Muscle of arm (tissue), 14 donors: Measurements from ENCODE around the gene STX16. TPM values are rescaled to one million over a fixed set of nuclear protein-coding genes. Genes with fewer than 3 reads are reported as not detected.

ENCODE experiments used
- DNase-seq: peaks from one replicate; pipeline ENCODE4 v3.0.0-alpha.2; 2013
- long read RNA-seq, 11 donors: transcript quantifications; one replicate each; lab custom pipeline, GENCODE V29; 2026
- polyA plus RNA-seq, 12 donors: library from polyadenylated mRNA; unstranded; fragments of 120-200 nt; gene quantifications; one replicate each; pipeline ENCODE4 v1.2.1, GENCODE V29; 2013; ENCODE audit not compliant: insufficient read length in 12 of 12

Gene STX16
- polyA plus RNA-seq, result 10 to 100 TPM in 11 of 12 donors, not detected in 1; 40.5 to 88.0 (median 66.6) TPM
- long read RNA-seq, donor 1, full-length matches to known transcripts, result 1 of 1 reads
- long read RNA-seq, donor 1, partial matches to known transcripts, result 0 of 1 reads
- long read RNA-seq, donor 1, other reads (novel, unspliced or antisense), result 0 of 1 reads
- long read RNA-seq, donor 2, full-length matches to known transcripts, result 3 of 3 reads
- long read RNA-seq, donor 2, partial matches to known transcripts, result 0 of 3 reads
- long read RNA-seq, donor 2, other reads (novel, unspliced or antisense), result 0 of 3 reads
- long read RNA-seq, donor 3, result 0 reads
- long read RNA-seq, donor 4, result 0 reads
- long read RNA-seq, donor 5, full-length matches to known transcripts, result 5 of 19 reads
- long read RNA-seq, donor 5, partial matches to known transcripts, result 8 of 19 reads
- long read RNA-seq, donor 5, other reads (novel, unspliced or antisense), result 6 of 19 reads
- long read RNA-seq, donor 6, full-length matches to known transcripts, result 2 of 2 reads
- long read RNA-seq, donor 6, partial matches to known transcripts, result 0 of 2 reads
- long read RNA-seq, donor 6, other reads (novel, unspliced or antisense), result 0 of 2 reads
- long read RNA-seq, donor 7, full-length matches to known transcripts, result 3 of 3 reads
- long read RNA-seq, donor 7, partial matches to known transcripts, result 0 of 3 reads
- long read RNA-seq, donor 7, other reads (novel, unspliced or antisense), result 0 of 3 reads
- long read RNA-seq, donor 8, full-length matches to known transcripts, result 3 of 13 reads
- long read RNA-seq, donor 8, partial matches to known transcripts, result 0 of 13 reads
- long read RNA-seq, donor 8, other reads (novel, unspliced or antisense), result 10 of 13 reads
- long read RNA-seq, donor 9, full-length matches to known transcripts, result 1 of 1 reads
- long read RNA-seq, donor 9, partial matches to known transcripts, result 0 of 1 reads
- long read RNA-seq, donor 9, other reads (novel, unspliced or antisense), result 0 of 1 reads
- long read RNA-seq, donor 10, full-length matches to known transcripts, result 5 of 5 reads
- long read RNA-seq, donor 10, partial matches to known transcripts, result 0 of 5 reads
- long read RNA-seq, donor 10, other reads (novel, unspliced or antisense), result 0 of 5 reads
- long read RNA-seq, donor 11, full-length matches to known transcripts, result 1 of 1 reads
- long read RNA-seq, donor 11, partial matches to known transcripts, result 0 of 1 reads
- long read RNA-seq, donor 11, other reads (novel, unspliced or antisense), result 0 of 1 reads

- peak; percentile 93 for DNase-seq
Measured at GRCh38 chr20:58650776-58651558, at the start of gene STX16. Gene STX16 (plus strand): TSS chr20:58651283. CDS start chr20:58652007, 724 bp downstream.

- no peak for DNase-seq
Measured at GRCh38 chr20:58602124-58602523, 49.0 kb upstream of the STX16 start.

- DNase-seq, result peak; percentile 71
Measured at GRCh38 chr20:58603721-58604120, 47.4 kb upstream of the STX16 start.

GRCh38 chr20:58604128-58604881 is 46.8 kb upstream of the STX16 start:
- no peak for DNase-seq

GRCh38 chr20:58605292-58606065 is 45.6 kb upstream of the STX16 start:
- DNase-seq, result no peak

GRCh38 chr20:58606184-58606583 is 44.9 kb upstream of the STX16 start:
- no peak for DNase-seq

GRCh38 chr20:58608096-58608840 is 42.8 kb upstream of the STX16 start:
- DNase-seq, result no peak

- DNase-seq, result no peak
Measured at GRCh38 chr20:58609026-58609425, 42.1 kb upstream of the STX16 start.

- DNase-seq, result no peak
Measured at GRCh38 chr20:58610071-58610800, 40.8 kb upstream of the STX16 start.

- DNase-seq, result no peak
Measured at GRCh38 chr20:58610811-58611210, 40.3 kb upstream of the STX16 start.

- no peak for DNase-seq
Measured at GRCh38 chr20:58611236-58612030, 39.6 kb upstream of the STX16 start.

GRCh38 chr20:58612121-58612691 is 38.9 kb upstream of the STX16 start:
- no peak for DNase-seq

GRCh38 chr20:58613061-58613854 is 37.8 kb upstream of the STX16 start:
- DNase-seq, result no peak

- no peak for DNase-seq
Measured at GRCh38 chr20:58614366-58614765, 36.7 kb upstream of the STX16 start.

GRCh38 chr20:58614984-58615760 is 35.9 kb upstream of the STX16 start:
- DNase-seq, result no peak
